Left ventricle myocardium inferior (tissue), 1 donor: ENCODE data around the gene DENND1A. TPM values are rescaled to one million over a fixed set of nuclear protein-coding genes. Genes with fewer than 3 reads are reported as not detected.

ENCODE experiments used
- DNase-seq: peaks from one replicate; pipeline ENCODE4 v3.0.0-alpha.2; 2020
- H3K27ac ChIP-seq: fragments of 200-600 bp; replicated peaks from 2 replicates; pipeline ENCODE4 v1.8.0; 2021
- H3K27me3 ChIP-seq: fragments of 200-600 bp; 2 replicates; pipeline ENCODE4 v1.8.0; 2021; ENCODE audit warnings: low read depth
- H3K36me3 ChIP-seq: fragments of 200-600 bp; 2 replicates; pipeline ENCODE4 v1.8.0; 2021
- H3K4me1 ChIP-seq: fragments of 200-600 bp; 2 replicates; pipeline ENCODE4 v1.8.0; 2021
- H3K4me3 ChIP-seq: fragments of 200-600 bp; 2 replicates; pipeline ENCODE4 v1.8.0; 2021; ENCODE audit warnings: mild to moderate bottlenecking, moderate library complexity
- H3K9me3 ChIP-seq: fragments of 200-600 bp; replicated peaks from 2 replicates; pipeline ENCODE4 v1.8.0; 2021
- CTCF ChIP-seq: fragments of 200-600 bp; IDR thresholded peaks from 2 replicates; pipeline ENCODE4 v1.8.0; 2021; ENCODE audit warnings: antibody characterized with exemption, mild to moderate bottlenecking, borderline replicate concordance
- intact Hi-C: fragments of 100-400 bp; cut with micrococcal nuclease; formaldehyde crosslinking; loops from one replicate; pipeline ENCODE4 v1.11.0; 2022
- total RNA-seq: library from RNA; stranded (reverse); fragmentation: NEBNext Ultra II Directional; extraction: Animal tissue kit (Norgen Biotek cat#: 25700); gene quantifications from one replicate; pipeline ENCODE4 v1.2.1, GENCODE V29; 2021
- donor health status: DM: no; HTN: yes; CAD: no; lungs with severe emphysema.

Gene DENND1A
- total RNA-seq, 1 donor from 2014 or later, result 12.2 TPM

GRCh38 chr9:123571240-123571639 is 358.7 kb downstream of the DENND1A start:
- Histone ChIP-seq H3K36me3 (no peaks in the 10 kb centered on the region), H3K4me3 (no peak overlapping the region), H3K27me3 (no peaks in the 10 kb centered on the region), H3K4me1 (peaks cover 21% of the 10 kb centered on the region), H3K27ac (no peak overlapping the region), H3K9me3 (peaks cover 1% of the 10 kb centered on the region)
- intact Hi-C loops, result loop anchor here (10.0 kb wide), 1 partner anchor 94 kb away; no protein-coding TSS in a partner anchor
- DNase-seq, result no peak
- TF ChIP-seq CTCF, result no peak

GRCh38 chr9:123568691-123569688 is 360.9 kb downstream of the DENND1A start:
- no peaks in the 10 kb centered on the region for H3K9me3 ChIP-seq
- DNase-seq, result peak; percentile 33
- H3K4me1 ChIP-seq, result peaks cover 21% of the 10 kb centered on the region
- H3K27me3 ChIP-seq, result no peaks in the 10 kb centered on the region
- peak overlapping the region; percentile 74 for H3K27ac ChIP-seq
- intact Hi-C loops, result no loop called here
- no peak for TF ChIP-seq CTCF
- peak overlapping the region; percentile 3 for H3K4me3 ChIP-seq
- no peaks in the 10 kb centered on the region for H3K36me3 ChIP-seq

GRCh38 chr9:123567013-123567412 is 362.9 kb downstream of the DENND1A start:
- intact Hi-C loops, result no loop called here
- Histone ChIP-seq H3K9me3 (no peaks in the 10 kb centered on the region), H3K27me3 (no peaks in the 10 kb centered on the region), H3K4me1 (peaks cover 21% of the 10 kb centered on the region), H3K4me3 (no peak overlapping the region), H3K27ac (no peak overlapping the region), H3K36me3 (no peaks in the 10 kb centered on the region)
- no peak for TF ChIP-seq CTCF
- no peak for DNase-seq

GRCh38 chr9:123564652-123565051 is 365.3 kb downstream of the DENND1A start:
- H3K9me3 ChIP-seq, result no peaks in the 10 kb centered on the region
- DNase-seq, result no peak
- intact Hi-C loops, result no loop called here
- H3K36me3 ChIP-seq, result no peaks in the 10 kb centered on the region
- H3K27ac ChIP-seq, result no peak overlapping the region
- TF ChIP-seq CTCF, result no peak
- H3K4me3 ChIP-seq, result no peak overlapping the region
- no peaks in the 10 kb centered on the region for H3K27me3 ChIP-seq
- H3K4me1 ChIP-seq, result peaks cover 20% of the 10 kb centered on the region

- intact Hi-C loops, result no loop called here
- DNase-seq, result no peak
- no peak overlapping the region for H3K27ac ChIP-seq
- no peaks in the 10 kb centered on the region for H3K36me3 ChIP-seq
- H3K9me3 ChIP-seq, result no peaks in the 10 kb centered on the region
- peaks cover 3% of the 10 kb centered on the region for H3K4me1 ChIP-seq
- TF ChIP-seq CTCF, result no peak
- H3K27me3 ChIP-seq, result no peaks in the 10 kb centered on the region
- no peak overlapping the region for H3K4me3 ChIP-seq
Observed at GRCh38 chr9:123562844-123563346, 367.0 kb downstream of the DENND1A start.
